AG10803 (cell line): ENCODE results near the gene KIF19.

Experiments used
- DNase-seq: peaks from one replicate; pipeline ENCODE4 v3.0.0; 2010; ENCODE audit warnings: low read depth
- H3K4me3 ChIP-seq: 2 replicates; pipeline ENCODE4 v1.5.1; 2011; ENCODE audit warnings: mild to moderate bottlenecking, low read length, control low read depth
- TF ChIP-seq, protein P1 (sequence below): conservative IDR thresholded peaks from 2 replicates; pipeline ENCODE4 v1.5.1; 2011; ENCODE audit warnings: mild to moderate bottlenecking, low read length, control low read depth, inconsistent platforms

KIF19 gene

DNA sequence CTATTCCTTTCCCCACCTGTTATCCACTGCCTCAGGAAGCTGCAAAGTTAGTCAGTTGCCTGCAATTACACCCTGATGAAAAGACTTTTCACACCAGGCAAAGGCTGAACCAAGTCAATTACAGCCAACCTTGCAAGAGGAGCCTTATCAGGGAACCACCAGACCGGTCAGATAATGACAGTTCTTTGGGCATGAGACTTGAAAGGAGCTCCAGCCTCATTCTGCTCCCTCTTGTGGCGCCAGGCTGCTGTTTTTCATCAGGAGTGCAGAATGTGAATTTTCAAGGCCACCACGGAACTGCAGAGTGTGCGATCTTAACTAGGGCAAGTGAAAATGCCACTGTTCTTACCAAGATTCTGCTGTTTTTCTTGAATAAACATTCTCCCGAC lies 29.5 kb upstream of the KIF19 start:
- peak; percentile 31 for DNase-seq
- TF ChIP-seq, protein P1, sequence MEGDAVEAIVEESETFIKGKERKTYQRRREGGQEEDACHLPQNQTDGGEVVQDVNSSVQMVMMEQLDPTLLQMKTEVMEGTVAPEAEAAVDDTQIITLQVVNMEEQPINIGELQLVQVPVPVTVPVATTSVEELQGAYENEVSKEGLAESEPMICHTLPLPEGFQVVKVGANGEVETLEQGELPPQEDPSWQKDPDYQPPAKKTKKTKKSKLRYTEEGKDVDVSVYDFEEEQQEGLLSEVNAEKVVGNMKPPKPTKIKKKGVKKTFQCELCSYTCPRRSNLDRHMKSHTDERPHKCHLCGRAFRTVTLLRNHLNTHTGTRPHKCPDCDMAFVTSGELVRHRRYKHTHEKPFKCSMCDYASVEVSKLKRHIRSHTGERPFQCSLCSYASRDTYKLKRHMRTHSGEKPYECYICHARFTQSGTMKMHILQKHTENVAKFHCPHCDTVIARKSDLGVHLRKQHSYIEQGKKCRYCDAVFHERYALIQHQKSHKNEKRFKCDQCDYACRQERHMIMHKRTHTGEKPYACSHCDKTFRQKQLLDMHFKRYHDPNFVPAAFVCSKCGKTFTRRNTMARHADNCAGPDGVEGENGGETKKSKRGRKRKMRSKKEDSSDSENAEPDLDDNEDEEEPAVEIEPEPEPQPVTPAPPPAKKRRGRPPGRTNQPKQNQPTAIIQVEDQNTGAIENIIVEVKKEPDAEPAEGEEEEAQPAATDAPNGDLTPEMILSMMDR: peak; percentile 59
- no peak overlapping the region for H3K4me3 ChIP-seq

DNA sequence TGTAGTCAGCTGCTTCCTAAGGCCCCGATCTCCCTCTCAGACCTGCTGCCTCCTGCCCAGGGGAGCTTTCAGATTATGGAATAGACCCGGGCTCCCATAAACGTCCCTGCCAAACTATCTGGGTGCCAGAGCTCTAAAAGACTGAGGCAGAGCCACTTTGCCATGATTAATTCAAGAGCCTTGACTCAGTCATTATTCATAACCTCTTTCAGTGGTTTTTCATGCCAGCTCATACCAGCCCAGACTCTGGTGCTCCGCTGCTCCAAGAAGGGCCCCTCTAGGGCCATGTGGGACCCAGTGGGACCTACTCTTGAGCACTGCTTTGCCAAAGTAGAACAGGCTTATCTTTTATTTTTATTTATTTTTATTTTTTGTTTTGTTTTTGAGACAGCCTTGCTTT lies 28.1 kb upstream of the KIF19 start:
- H3K4me3 ChIP-seq: no peak overlapping the region
- DNase-seq: no peak
- TF ChIP-seq, protein P1: no peak

DNA sequence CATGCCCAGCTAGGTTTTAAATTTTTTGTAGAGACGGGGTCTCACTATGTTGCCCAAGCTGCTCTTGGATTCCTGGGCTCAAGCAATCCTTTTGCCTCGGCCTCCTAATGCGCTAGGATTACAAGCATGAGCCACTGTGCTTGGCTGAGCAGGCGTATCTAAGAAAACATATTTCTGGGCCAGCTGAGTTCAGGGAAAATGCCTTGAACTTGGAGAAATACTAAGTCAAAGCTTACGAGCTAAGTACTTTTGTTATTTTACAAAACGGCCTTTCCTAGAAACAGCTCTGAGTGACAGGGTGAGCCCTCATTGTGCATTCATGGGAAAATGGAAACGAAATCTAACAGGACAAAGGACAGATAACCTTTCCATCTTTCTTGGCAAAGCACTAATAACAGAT lies 27.2 kb upstream of the KIF19 start:
- no peak overlapping the region for H3K4me3 ChIP-seq
- DNase-seq: no peak
- TF ChIP-seq, protein P1: no peak

DNA sequence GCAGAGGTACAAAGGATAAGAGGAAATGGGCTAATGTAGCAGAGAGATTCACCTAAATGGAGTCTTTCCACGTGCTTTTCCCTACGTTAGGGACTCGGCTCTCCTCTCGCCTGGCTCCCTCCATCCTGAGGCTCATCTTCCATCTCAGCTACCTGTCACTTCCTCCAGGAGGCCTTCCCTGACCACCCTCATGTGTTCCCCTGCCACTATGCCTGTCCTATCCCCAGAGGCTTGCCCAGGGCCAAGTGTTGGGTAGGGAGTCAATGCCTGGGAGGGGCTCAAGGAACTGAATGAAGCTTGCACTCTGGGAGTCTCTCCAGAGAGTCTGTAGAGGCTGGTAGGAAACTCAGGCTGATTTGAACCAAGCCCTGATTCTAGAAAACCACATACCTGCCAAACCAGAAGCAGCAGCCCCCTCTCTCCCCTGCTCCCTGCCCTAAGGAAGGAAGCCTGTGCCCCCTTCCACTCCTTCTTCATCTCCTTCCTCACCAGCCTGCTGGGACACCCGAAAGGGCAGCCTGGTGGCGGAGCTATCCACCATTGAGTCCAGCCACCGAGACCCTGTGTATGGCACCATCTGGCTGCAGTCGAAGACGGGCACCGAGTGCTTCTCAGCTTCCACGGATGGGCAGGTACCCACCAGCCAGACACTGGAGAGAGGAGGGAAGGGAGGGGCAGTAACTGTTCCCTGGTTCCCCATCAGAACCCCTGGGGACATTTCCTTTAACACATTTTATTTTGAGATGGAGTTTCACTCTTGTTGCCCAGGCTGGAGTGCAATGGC lies 26.6 kb upstream of the KIF19 start:
- no peak overlapping the region for H3K4me3 ChIP-seq

DNA sequence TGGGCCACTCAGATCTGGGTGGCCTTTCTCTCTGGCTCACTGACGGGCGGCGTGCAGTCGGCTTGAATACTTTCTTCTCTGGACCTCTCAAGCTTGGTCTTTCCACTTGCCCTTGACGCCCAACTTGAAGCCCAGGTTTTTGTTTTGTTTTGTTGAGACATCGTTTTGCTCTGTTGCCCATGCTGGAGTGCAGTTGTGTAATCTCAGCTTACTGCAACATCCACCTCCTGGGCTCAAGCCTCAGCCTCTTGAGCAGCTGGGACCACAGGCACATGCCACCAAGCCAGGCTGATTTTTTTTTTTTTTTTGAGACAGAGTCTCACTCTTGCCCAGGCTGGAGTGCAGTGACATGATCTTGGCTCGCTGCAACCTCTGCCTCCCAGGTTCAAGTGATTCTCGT lies 22.7 kb upstream of the KIF19 start:
- TF ChIP-seq, protein P1: no peak
- no peak overlapping the region for H3K4me3 ChIP-seq
- DNase-seq: no peak

More for the DNA sequence above, 26.6 kb upstream of the KIF19 start:
- no peak for DNase-seq
- TF ChIP-seq, protein P1: no peak

DNA sequence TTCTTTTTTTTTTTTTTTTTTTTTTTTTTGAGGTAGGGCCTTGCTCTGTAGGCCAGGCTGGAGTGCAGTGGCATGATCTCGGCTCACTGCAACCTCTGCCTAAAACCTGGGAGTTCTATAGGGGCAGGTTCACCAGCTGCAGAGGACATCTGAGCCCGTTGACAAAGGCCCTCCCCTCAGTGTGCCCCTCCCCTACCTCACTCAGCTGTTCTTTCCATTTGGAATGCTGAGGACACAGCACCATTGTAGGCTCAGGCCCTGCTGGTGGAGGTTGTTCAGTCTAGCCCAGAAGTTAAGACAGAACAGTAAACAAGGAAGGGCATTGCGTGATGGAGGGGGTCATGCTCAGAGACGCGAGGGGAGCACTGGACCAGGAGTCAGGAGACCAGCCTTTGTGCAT lies 21.8 kb upstream of the KIF19 start:
- DNase-seq: no peak
- H3K4me3 ChIP-seq: no peak overlapping the region
- TF ChIP-seq, protein P1: no peak
